HEK293T (cell line): ENCODE measurements around the gene TRH.

Experiments
- CTCF ChIA-PET: fragments of 350-600 bp; formaldehyde crosslinking; extraction: SDS; loops from one replicate; lab custom pipeline; 2021; ENCODE audit warnings: antibody characterized with exemption, inconsistent platforms; lab: Yijun Ruan, JAX
- POLR2A ChIA-PET: fragments of 350-600 bp; formaldehyde crosslinking; extraction: SDS; loops from one replicate; lab custom pipeline; 2020; ENCODE audit warnings: antibody characterized with exemption, inconsistent platforms; lab: Yijun Ruan, JAX
- DNase-seq: peaks from one replicate; pipeline ENCODE4 v3.0.0; 2012; ENCODE audit warnings: mixed read lengths; ENCODE audit errors: extremely low spot score
- ARNT ChIP-seq: fragments of 450-650 bp; IDR thresholded peaks from 2 replicates; pipeline ENCODE4 v1.6.1; 2017; ENCODE audit warnings: mild to moderate bottlenecking
- BHLHE40 ChIP-seq: fragments of 450-650 bp; IDR thresholded peaks from 2 replicates; pipeline ENCODE4 v1.6.1; 2016; ENCODE audit warnings: mild to moderate bottlenecking, moderate library complexity, borderline replicate concordance
- CTBP1 ChIP-seq: fragments of 450-650 bp; IDR thresholded peaks from 2 replicates; pipeline ENCODE4 v1.6.1; 2016; ENCODE audit warnings: borderline replicate concordance
- ELF4 ChIP-seq: fragments of 450-650 bp; IDR thresholded peaks from 2 replicates; pipeline ENCODE4 v1.6.1; 2017; ENCODE audit warnings: antibody characterized with exemption
- FOXA1 ChIP-seq: fragments of 450-650 bp; IDR thresholded peaks from 2 replicates; pipeline ENCODE4 v1.6.1; 2016; ENCODE audit warnings: mild to moderate bottlenecking
- FOXK2 ChIP-seq: fragments of 450-650 bp; IDR thresholded peaks from 2 replicates; pipeline ENCODE4 v1.6.1; 2016; ENCODE audit warnings: mild to moderate bottlenecking
- FOXM1 ChIP-seq: fragments of 450-650 bp; IDR thresholded peaks from 2 replicates; pipeline ENCODE4 v1.6.1; 2017; ENCODE audit warnings: mild to moderate bottlenecking, borderline replicate concordance
- HDGF ChIP-seq: fragments of 450-650 bp; IDR thresholded peaks from 2 replicates; pipeline ENCODE4 v1.6.1; 2017; ENCODE audit warnings: antibody characterized with exemption, borderline replicate concordance
- L3MBTL2 ChIP-seq: fragments of 450-650 bp; conservative IDR thresholded peaks from 2 replicates; pipeline ENCODE4 v1.6.1; 2016; ENCODE audit warnings: mild to moderate bottlenecking
- LEF1 ChIP-seq: fragments of 450-650 bp; IDR thresholded peaks from 2 replicates; pipeline ENCODE4 v1.6.1; 2017; ENCODE audit warnings: mild to moderate bottlenecking, borderline replicate concordance
- NFRKB ChIP-seq: fragments of 450-650 bp; IDR thresholded peaks from 2 replicates; pipeline ENCODE4 v1.6.1; 2016; ENCODE audit warnings: mild to moderate bottlenecking, moderate library complexity
- SP1 ChIP-seq: fragments of 450-650 bp; IDR thresholded peaks from 2 replicates; pipeline ENCODE4 v1.6.1; 2017
- SUZ12 ChIP-seq: fragments of 450-650 bp; IDR thresholded peaks from 2 replicates; pipeline ENCODE4 v1.6.1; 2016; ENCODE audit warnings: mild to moderate bottlenecking
- TARDBP ChIP-seq: fragments of 450-650 bp; IDR thresholded peaks from 2 replicates; pipeline ENCODE4 v1.6.1; 2016
- ZNF384 ChIP-seq: fragments of 450-650 bp; IDR thresholded peaks from 2 replicates; pipeline ENCODE4 v1.6.1; 2016
- TF ChIP-seq, protein P1 (sequence below): fragments of 450-650 bp; IDR thresholded peaks from 2 replicates; pipeline ENCODE4 v1.6.1; 2016

TRH gene

DNA sequence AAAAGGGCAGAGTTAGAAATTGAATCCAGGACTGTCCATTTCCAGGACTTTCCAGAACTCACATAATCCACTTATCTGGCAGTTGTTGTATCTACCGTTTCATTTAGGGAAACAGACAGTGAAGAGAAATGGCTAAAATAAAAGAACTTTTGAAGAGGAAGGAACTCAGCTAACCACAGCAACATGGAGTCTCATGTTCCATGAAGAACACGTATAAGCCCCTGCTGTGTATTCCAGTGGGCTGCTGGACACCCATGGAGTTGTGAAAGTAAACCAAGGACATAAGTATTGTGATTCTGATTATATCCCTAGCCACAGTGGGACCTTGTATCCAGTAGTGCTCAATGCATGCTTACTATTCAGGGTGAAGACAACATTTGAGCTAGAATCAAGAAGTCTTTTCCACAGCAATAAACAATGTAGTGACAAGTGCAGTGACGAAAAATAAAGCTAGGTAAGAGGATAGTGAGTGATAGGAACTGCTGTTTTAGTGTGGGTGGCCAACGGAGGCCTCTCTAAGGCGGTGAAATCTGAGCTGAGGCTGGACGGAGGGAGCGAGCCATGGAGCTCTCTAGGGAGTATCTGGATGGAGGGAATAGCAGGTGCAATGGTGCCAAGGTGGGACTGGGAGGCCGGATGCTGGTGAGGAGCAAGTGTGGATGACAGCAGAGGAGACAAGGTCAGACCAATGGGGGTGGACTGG is 26.8 kb upstream of the TRH start:
- ChIA-PET CTCF (interaction anchor here (0.8 kb wide), 1 partner anchor 158 kb away, joined by 3 read pairs; no protein-coding TSS in a partner anchor), POLR2A (no interaction called here)
- no peak for TF ChIP-seq FOXA1
- TF ChIP-seq, protein P1, sequence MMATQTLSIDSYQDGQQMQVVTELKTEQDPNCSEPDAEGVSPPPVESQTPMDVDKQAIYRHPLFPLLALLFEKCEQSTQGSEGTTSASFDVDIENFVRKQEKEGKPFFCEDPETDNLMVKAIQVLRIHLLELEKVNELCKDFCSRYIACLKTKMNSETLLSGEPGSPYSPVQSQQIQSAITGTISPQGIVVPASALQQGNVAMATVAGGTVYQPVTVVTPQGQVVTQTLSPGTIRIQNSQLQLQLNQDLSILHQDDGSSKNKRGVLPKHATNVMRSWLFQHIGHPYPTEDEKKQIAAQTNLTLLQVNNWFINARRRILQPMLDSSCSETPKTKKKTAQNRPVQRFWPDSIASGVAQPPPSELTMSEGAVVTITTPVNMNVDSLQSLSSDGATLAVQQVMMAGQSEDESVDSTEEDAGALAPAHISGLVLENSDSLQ = no peak
- no peak for TF ChIP-seq LEF1
- TF ChIP-seq SUZ12 = no peak
- no peak for DNase-seq

DNA sequence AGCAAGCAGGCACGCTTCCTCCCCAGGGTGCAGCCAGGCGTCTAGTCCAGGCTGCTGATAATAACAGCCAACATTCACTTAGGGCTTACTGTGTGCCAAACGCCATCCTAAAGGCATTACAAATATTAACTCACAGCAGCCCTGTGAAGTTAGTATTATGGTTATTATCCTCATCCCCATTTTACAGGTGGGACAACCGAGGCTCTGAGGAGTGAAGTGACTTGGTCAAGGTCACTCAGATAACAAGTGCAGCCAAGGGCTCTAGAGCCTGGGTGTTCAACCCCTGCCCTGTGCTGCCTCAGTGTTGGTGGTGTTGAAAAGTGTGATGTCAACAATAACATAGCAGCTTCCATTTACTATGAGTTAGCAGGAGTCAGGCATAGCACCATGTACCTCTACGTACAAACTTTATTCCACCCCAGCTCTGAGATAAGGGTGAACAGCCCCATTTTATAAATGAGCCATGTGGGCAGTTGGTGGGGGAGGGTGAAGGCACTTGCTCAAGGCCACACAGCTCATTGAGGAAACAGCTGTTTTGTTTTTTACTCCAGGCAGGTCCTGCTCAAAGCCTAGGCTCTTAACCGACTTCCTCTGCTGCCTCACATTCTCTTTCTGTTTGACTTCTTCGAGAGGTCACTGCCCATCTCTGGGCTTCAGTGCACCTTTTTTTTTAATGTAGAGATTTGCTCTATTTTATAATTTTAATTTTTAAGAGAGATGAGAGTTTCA is 24.0 kb upstream of the TRH start:
- DNase-seq = no peak
- TF ChIP-seq BHLHE40 = no peak
- TF ChIP-seq HDGF = no peak
- TF ChIP-seq SP1 = no peak
- no peak for TF ChIP-seq NFRKB
- no peak for TF ChIP-seq ARNT
- POLR2A ChIA-PET = no interaction called here
- CTCF ChIA-PET = interaction anchor here (1.0 kb wide), 1 partner anchor 8 kb away, joined by 3 read pairs; no protein-coding TSS in a partner anchor

DNA sequence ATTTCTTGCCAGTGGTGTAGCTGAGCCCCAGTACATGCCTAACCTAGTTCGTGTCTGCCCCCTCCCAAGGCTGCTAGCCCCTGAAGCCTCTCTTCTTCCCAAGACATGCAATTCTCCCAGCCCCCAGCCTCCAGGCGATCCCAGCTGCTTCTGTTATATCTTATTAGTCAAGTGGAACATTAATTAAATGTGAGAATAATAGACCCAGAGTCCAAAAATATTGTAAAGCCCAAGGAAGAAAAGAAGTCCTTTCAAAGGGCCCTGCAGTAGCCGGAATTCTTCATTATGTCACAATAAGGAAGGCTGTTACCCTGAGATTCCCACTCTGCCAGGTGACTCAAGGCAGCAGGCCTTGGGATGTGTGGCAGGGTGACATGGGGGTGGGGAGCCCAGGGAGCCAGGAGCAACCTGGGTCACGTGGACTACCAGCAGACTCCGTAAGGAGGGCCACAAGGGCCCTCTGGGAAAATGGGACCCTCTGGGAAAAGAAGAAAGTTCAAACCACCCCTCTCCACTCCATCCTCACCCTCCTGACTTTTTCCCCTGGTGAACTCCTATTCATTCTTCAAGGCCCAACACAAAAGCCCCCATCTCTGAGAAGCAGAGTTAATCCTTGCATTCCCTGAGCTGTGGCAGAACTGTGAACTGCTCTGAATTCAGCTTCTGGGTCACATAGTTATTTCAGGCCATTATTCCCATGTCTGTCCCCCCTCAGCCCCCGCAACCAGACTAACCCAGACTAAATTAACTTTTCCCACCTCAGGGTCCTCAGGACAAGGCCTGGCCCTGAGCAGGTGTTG is 21.8 kb upstream of the TRH start:
- TF ChIP-seq BHLHE40 (no peak), FOXA1 (no peak), ELF4 (no peak), HDGF (no peak), FOXM1 (no peak), NFRKB (no peak), ZNF384 (no peak), CTBP1 (no peak), LEF1 (no peak), ARNT (no peak), L3MBTL2 (no peak)
- TF ChIP-seq, protein P1 = no peak
- ChIA-PET POLR2A (no interaction called here), CTCF (interaction anchor here (0.6 kb wide), 1 partner anchor 19 kb away, joined by 3 read pairs; no protein-coding TSS in a partner anchor)
- DNase-seq = no peak

DNA sequence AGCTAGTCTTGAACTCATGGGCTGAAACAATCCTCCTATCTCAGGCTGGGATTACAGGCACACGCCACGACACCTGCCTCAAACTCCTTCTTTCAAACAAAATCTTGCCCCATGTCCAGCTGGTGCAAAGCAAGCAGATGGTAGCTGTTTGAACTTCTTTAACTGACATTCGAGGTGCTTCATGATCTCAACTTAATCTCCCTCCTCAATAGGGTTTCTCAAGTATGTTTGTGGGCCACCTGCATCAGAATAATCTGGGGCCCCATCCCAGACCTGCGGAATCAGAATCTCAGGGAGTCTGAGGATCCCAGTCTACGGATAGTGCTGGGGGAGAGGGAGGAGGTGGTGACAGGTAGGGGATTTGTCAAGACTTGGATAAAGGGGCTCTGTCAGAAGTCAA is 20.9 kb upstream of the TRH start:
- ChIA-PET POLR2A (no interaction called here), CTCF (interaction anchor here (0.6 kb wide), 1 partner anchor 18 kb away, joined by 3 read pairs; no protein-coding TSS in a partner anchor)
- no peak for TF ChIP-seq SUZ12
- no peak for TF ChIP-seq ARNT
- TF ChIP-seq, protein P1 = no peak
- TF ChIP-seq FOXA1 = no peak
- TF ChIP-seq HDGF = no peak
- no peak for TF ChIP-seq NFRKB
- TF ChIP-seq LEF1 = no peak
- TF ChIP-seq L3MBTL2 = no peak
- TF ChIP-seq SP1 = no peak
- no peak for TF ChIP-seq TARDBP
- no peak for TF ChIP-seq FOXK2
- no peak for TF ChIP-seq FOXM1
- TF ChIP-seq BHLHE40 = no peak
- no peak for TF ChIP-seq CTBP1
- no peak for TF ChIP-seq ELF4

DNA sequence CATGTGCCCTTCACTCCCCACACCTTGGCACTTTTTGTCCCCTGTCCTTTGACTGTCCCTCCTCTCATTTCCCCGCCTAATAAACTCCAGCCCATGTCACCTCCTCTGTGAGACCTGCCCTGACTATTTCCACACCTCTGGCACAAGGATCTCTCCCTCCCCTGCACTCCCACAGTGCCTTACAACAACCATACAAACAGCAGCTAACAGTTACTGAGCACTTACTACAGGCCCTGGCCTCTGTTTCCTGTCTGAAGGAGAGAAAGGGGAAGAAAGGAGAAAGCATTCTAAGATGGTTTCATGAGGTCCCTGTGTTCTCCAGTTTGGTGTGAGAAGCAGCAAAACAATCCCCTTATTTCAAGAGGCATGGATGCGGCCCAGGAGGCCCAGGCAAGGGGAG is 20.0 kb upstream of the TRH start:
- CTCF ChIA-PET = interaction anchor here (1.4 kb wide), 1 partner anchor 12 kb away, joined by 5 read pairs; no protein-coding TSS in a partner anchor
- POLR2A ChIA-PET = no interaction called here

More for the DNA sequence above, 20.9 kb upstream of the TRH start:
- DNase-seq = no peak

More for the DNA sequence above, 20.0 kb upstream of the TRH start:
- TF ChIP-seq FOXM1 (no peak), BHLHE40 (no peak), ELF4 (no peak), FOXA1 (no peak), ARNT (no peak), HDGF (no peak)
- TF ChIP-seq, protein P1 = no peak
- DNase-seq = no peak
